Ectodermal cell (in vitro differentiated cells): Measurements from ENCODE around the gene PARD3B.

Experiments
- H3K27ac ChIP-seq: 2 replicates; pipeline ENCODE4 v1.7.0; 2013; ENCODE audit warnings: mild to moderate bottlenecking, low read depth, low read length; ENCODE audit not compliant: insufficient read depth, poor library complexity, severe bottlenecking
- H3K27me3 ChIP-seq: 2 replicates; pipeline ENCODE4 v1.7.0; 2013; ENCODE audit warnings: mild to moderate bottlenecking, low read length; ENCODE audit not compliant: insufficient read depth, control insufficient read depth, poor library complexity, severe bottlenecking
- H3K36me3 ChIP-seq: one replicate; pipeline ENCODE4 v1.7.0; 2013; ENCODE audit warnings: low read length; ENCODE audit not compliant: control insufficient read depth, insufficient read depth
- H3K4me1 ChIP-seq: one replicate; pipeline ENCODE4 v1.7.0; 2013; ENCODE audit warnings: low read length; ENCODE audit not compliant: control insufficient read depth, insufficient read depth
- H3K4me3 ChIP-seq: 2 replicates; pipeline ENCODE4 v1.7.0; 2013; ENCODE audit warnings: low read depth, low read length, control low read depth; ENCODE audit not compliant: insufficient read depth
- H3K9me3 ChIP-seq: 2 replicates; pipeline ENCODE4 v1.7.0; 2013; ENCODE audit warnings: mild to moderate bottlenecking, low read length, moderate library complexity; ENCODE audit not compliant: control insufficient read depth
- WGBS, 2 experiments: methylation state at CpG; one replicate each; pipeline ENCODE4 v1.1.7; 2013; ENCODE audit warnings: missing lambda C conversion rate in 2 of 2; 5-methylcytosine and 5-hydroxymethylcytosine counted together

Gene PARD3B

GRCh38 chr2:204871231-204871953, 326.1 kb downstream of the PARD3B start:
- 100% methylated on average over 1 of the region's 1 CpG; no CpG with 5 or more reads in 1 of the 2 experiments for WGBS, 2 experiments

GRCh38 chr2:204876311-204876710, 331.0 kb downstream of the PARD3B start:
- H3K27ac ChIP-seq, result no peak overlapping the region
- H3K4me1 ChIP-seq, result peaks cover under 1% of the 10 kb centered on the region
- 95 to 98% methylated on average over 3 to 4 of the region's 4 CpGs for WGBS, 2 experiments
- no peaks in the 10 kb centered on the region for H3K27me3 ChIP-seq
- no peaks in the 10 kb centered on the region for H3K9me3 ChIP-seq
- no peak overlapping the region for H3K4me3 ChIP-seq
- H3K36me3 ChIP-seq, result no peaks in the 10 kb centered on the region

More at GRCh38 chr2:204871231-204871953, 326.1 kb downstream of the PARD3B start:
- Histone ChIP-seq H3K4me1 (no peaks in the 10 kb centered on the region), H3K27ac (no peak overlapping the region), H3K4me3 (no peak overlapping the region), H3K27me3 (no peaks in the 10 kb centered on the region), H3K9me3 (no peaks in the 10 kb centered on the region), H3K36me3 (no peaks in the 10 kb centered on the region)

- Histone ChIP-seq H3K27ac (no peak overlapping the region), H3K4me1 (peaks cover 12% of the 10 kb centered on the region)
Measured at GRCh38 chr2:204877691-204878090, 332.4 kb downstream of the PARD3B start.

GRCh38 chr2:204880928-204881327, 335.7 kb downstream of the PARD3B start:
- no peaks in the 10 kb centered on the region for H3K36me3 ChIP-seq
- 100% methylated on average over 1 to 3 of the region's 3 CpGs for WGBS, 2 experiments
- H3K4me3 ChIP-seq, result no peak overlapping the region
- no peak overlapping the region for H3K27ac ChIP-seq
- H3K4me1 ChIP-seq, result peaks cover 12% of the 10 kb centered on the region
- H3K27me3 ChIP-seq, result no peaks in the 10 kb centered on the region
- no peaks in the 10 kb centered on the region for H3K9me3 ChIP-seq

More at GRCh38 chr2:204877691-204878090, 332.4 kb downstream of the PARD3B start:
- no peaks in the 10 kb centered on the region for H3K9me3 ChIP-seq
- no peaks in the 10 kb centered on the region for H3K36me3 ChIP-seq
- no peaks in the 10 kb centered on the region for H3K27me3 ChIP-seq
- no peak overlapping the region for H3K4me3 ChIP-seq

GRCh38 chr2:204881655-204882054, 336.4 kb downstream of the PARD3B start:
- Histone ChIP-seq H3K27ac (no peak overlapping the region), H3K36me3 (no peaks in the 10 kb centered on the region), H3K9me3 (no peaks in the 10 kb centered on the region), H3K4me1 (peaks cover 12% of the 10 kb centered on the region), H3K4me3 (no peak overlapping the region), H3K27me3 (no peaks in the 10 kb centered on the region)
- 68 to 72% methylated on average over 4 of the region's 4 CpGs for WGBS, 2 experiments

- Histone ChIP-seq H3K27me3 (no peaks in the 10 kb centered on the region), H3K36me3 (no peaks in the 10 kb centered on the region), H3K9me3 (no peaks in the 10 kb centered on the region), H3K4me1 (peaks cover 16% of the 10 kb centered on the region), H3K4me3 (no peak overlapping the region), H3K27ac (no peak overlapping the region)
- 39 to 40% methylated on average over 2 of the region's 2 CpGs for WGBS, 2 experiments
Measured at GRCh38 chr2:204885747-204886146, 340.5 kb downstream of the PARD3B start.

GRCh38 chr2:204886713-204887112, 341.4 kb downstream of the PARD3B start:
- WGBS, 2 experiments, result 92 to 95% methylated on average over 1 of the region's 1 CpG
- no peaks in the 10 kb centered on the region for H3K27me3 ChIP-seq
- H3K27ac ChIP-seq, result no peak overlapping the region
- no peaks in the 10 kb centered on the region for H3K9me3 ChIP-seq
- no peak overlapping the region for H3K4me3 ChIP-seq
- no peaks in the 10 kb centered on the region for H3K36me3 ChIP-seq
- H3K4me1 ChIP-seq, result peaks cover 12% of the 10 kb centered on the region

GRCh38 chr2:204888222-204888621, 342.9 kb downstream of the PARD3B start:
- Histone ChIP-seq H3K9me3 (no peaks in the 10 kb centered on the region), H3K27ac (no peak overlapping the region), H3K27me3 (no peaks in the 10 kb centered on the region), H3K4me1 (peaks cover 4% of the 10 kb centered on the region), H3K36me3 (no peaks in the 10 kb centered on the region), H3K4me3 (no peak overlapping the region)

- H3K9me3 ChIP-seq, result no peaks in the 10 kb centered on the region
- no peak overlapping the region for H3K27ac ChIP-seq
- no peaks in the 10 kb centered on the region for H3K27me3 ChIP-seq
- no peaks in the 10 kb centered on the region for H3K36me3 ChIP-seq
- 85% methylated on average over 2 of the region's 2 CpGs; no CpG with 5 or more reads in 1 of the 2 experiments for WGBS, 2 experiments
- peaks cover 4% of the 10 kb centered on the region for H3K4me1 ChIP-seq
- H3K4me3 ChIP-seq, result no peak overlapping the region
Measured at GRCh38 chr2:204890680-204891079, 345.4 kb downstream of the PARD3B start.

GRCh38 chr2:204891739-204892138, 346.5 kb downstream of the PARD3B start:
- no peaks in the 10 kb centered on the region for H3K9me3 ChIP-seq
- no peak overlapping the region for H3K4me3 ChIP-seq
- no peaks in the 10 kb centered on the region for H3K27me3 ChIP-seq
- no peak overlapping the region for H3K27ac ChIP-seq
- peaks cover 7% of the 10 kb centered on the region for H3K4me1 ChIP-seq
- 89 to 90% methylated on average over 1 of the region's 2 CpGs for WGBS, 2 experiments
- no peaks in the 10 kb centered on the region for H3K36me3 ChIP-seq
